ENCODE data around the gene CD300LF. TPM values are rescaled to one million over a fixed set of nuclear protein-coding genes. Genes with fewer than 3 reads are reported as not detected.
A peak's percentile ranks its signal among the peaks of the same experiment; 100 is the strongest.

CD300LF gene
- not detected in 2 replicates for total RNA-seq (2022)
- not detected for Bru-seq, nascent RNA
- BruChase-seq, experiment 1, labeled RNA remaining after a 6-hour chase, result percentile 8 among the genes with signal in this experiment
- not detected for BruChase-seq, experiment 2, labeled RNA remaining after a 2-hour chase
- long read RNA-seq, result 0 reads

- CTCF ChIA-PET, result no interaction called here
- DNase-seq, result no peak
- Mint-ChIP-seq H3K27me3 (ENCODE audit: unreplicated experiment) (peaks cover 68% of the 10 kb centered on the region), H3K4me3 (ENCODE audit: low read depth, unreplicated experiment) (no peak within 1 kb of the TSS), H3K36me3 (ENCODE audit: insufficient read depth, unreplicated experiment) (peaks cover 5% of the 10 kb centered on the region), H3K27ac (ENCODE audit: unreplicated experiment) (no peak within 1 kb of the TSS), H3K9me3 (ENCODE audit: low read depth, unreplicated experiment) (no peaks in the 10 kb centered on the region), H3K4me1 (ENCODE audit: low read depth, unreplicated experiment) (no peaks in the 10 kb centered on the region)
- TF ChIP-seq CTCF (IDR thresholded peaks at IDR 0.05; ENCODE audit: unreplicated experiment), result no peak
- intact Hi-C loops (cut with micrococcal nuclease; ENCODE audit: unreplicated experiment), result no loop called here
- BruUV-seq (replicated peaks), result no TSS peak
Measured at GRCh38 chr17:74712756-74713155, at the start of gene CD300LF. Gene CD300LF, minus strand, starts transcription at chr17:74712923. Its CDS starts 57 bp downstream, at chr17:74712866.

- H3K27me3 Mint-ChIP-seq (ENCODE audit: unreplicated experiment), result no peaks in the 10 kb centered on the region
Measured at GRCh38 chr17:74761931-74762330, 49.2 kb upstream of the CD300LF start.

GRCh38 chr17:74761419-74761818, 48.7 kb upstream of the CD300LF start:
- H3K27ac Mint-ChIP-seq (ENCODE audit: unreplicated experiment), result no peak overlapping the region
- CTCF ChIA-PET, result interaction anchor here (4.4 kb wide), 1 partner anchor 9 kb away, joined by 30 read pairs; no protein-coding TSS in a partner anchor
- peaks cover 24% of the 10 kb centered on the region for H3K36me3 Mint-ChIP-seq (ENCODE audit: insufficient read depth, unreplicated experiment)
- no peak for DNase-seq
- H3K4me1 Mint-ChIP-seq (ENCODE audit: low read depth, unreplicated experiment), result peaks cover 50% of the 10 kb centered on the region
- H3K4me3 Mint-ChIP-seq (ENCODE audit: low read depth, unreplicated experiment), result no peak overlapping the region
- BruUV-seq (replicated peaks), result no TSS peak
- intact Hi-C loops (cut with micrococcal nuclease; ENCODE audit: unreplicated experiment), result no loop called here
- no peak for TF ChIP-seq CTCF (IDR thresholded peaks at IDR 0.05; ENCODE audit: unreplicated experiment)
- no peaks in the 10 kb centered on the region for H3K27me3 Mint-ChIP-seq (ENCODE audit: unreplicated experiment)
- H3K9me3 Mint-ChIP-seq (ENCODE audit: low read depth, unreplicated experiment), result no peaks in the 10 kb centered on the region

More at GRCh38 chr17:74761931-74762330, 49.2 kb upstream of the CD300LF start:
- Mint-ChIP-seq H3K27ac (ENCODE audit: unreplicated experiment) (no peak overlapping the region), H3K36me3 (ENCODE audit: insufficient read depth, unreplicated experiment) (peaks cover 28% of the 10 kb centered on the region), H3K4me3 (ENCODE audit: low read depth, unreplicated experiment) (no peak overlapping the region), H3K4me1 (ENCODE audit: low read depth, unreplicated experiment) (peaks cover 46% of the 10 kb centered on the region), H3K9me3 (ENCODE audit: low read depth, unreplicated experiment) (no peaks in the 10 kb centered on the region)
- TF ChIP-seq CTCF (IDR thresholded peaks at IDR 0.05; ENCODE audit: unreplicated experiment), result no peak
- CTCF ChIA-PET, result no interaction called here
- BruUV-seq (replicated peaks), result no TSS peak
- intact Hi-C loops (cut with micrococcal nuclease; ENCODE audit: unreplicated experiment), result no loop called here
- no peak for DNase-seq

GRCh38 chr17:74760404-74761105, 47.8 kb upstream of the CD300LF start:
- peaks cover 20% of the 10 kb centered on the region for H3K36me3 Mint-ChIP-seq (ENCODE audit: insufficient read depth, unreplicated experiment)

More at GRCh38 chr17:74760404-74761105, 47.8 kb upstream of the CD300LF start:
- no peaks in the 10 kb centered on the region for H3K9me3 Mint-ChIP-seq (ENCODE audit: low read depth, unreplicated experiment)
- H3K27me3 Mint-ChIP-seq (ENCODE audit: unreplicated experiment), result no peaks in the 10 kb centered on the region
- CTCF ChIA-PET, result interaction anchor here (1.4 to 4.4 kb wide), 5 partner anchors 10 to 113 kb away, joined by 4 to 30 read pairs (median 23); partner anchors contain the start of gene FDXR
- no peak for DNase-seq
- peaks cover 50% of the 10 kb centered on the region for H3K4me1 Mint-ChIP-seq (ENCODE audit: low read depth, unreplicated experiment)
- H3K27ac Mint-ChIP-seq (ENCODE audit: unreplicated experiment), result peak overlapping the region; percentile 68
- no peak for TF ChIP-seq CTCF (IDR thresholded peaks at IDR 0.05; ENCODE audit: unreplicated experiment)
- BruUV-seq (replicated peaks), result no TSS peak
- intact Hi-C loops (cut with micrococcal nuclease; ENCODE audit: unreplicated experiment), result no loop called here
- peak overlapping the region; percentile 65 for H3K4me3 Mint-ChIP-seq (ENCODE audit: low read depth, unreplicated experiment)
